NCI-H1105 treated with DMSO at 0.1 percent for 48 hours (cell line): ENCODE measurements around the gene ZMYM4.

Experiments used
- DNase-seq: peaks from one replicate; lab custom pipeline; 2025; lab: John Stamatoyannopoulos, UW

Gene ZMYM4

DNA sequence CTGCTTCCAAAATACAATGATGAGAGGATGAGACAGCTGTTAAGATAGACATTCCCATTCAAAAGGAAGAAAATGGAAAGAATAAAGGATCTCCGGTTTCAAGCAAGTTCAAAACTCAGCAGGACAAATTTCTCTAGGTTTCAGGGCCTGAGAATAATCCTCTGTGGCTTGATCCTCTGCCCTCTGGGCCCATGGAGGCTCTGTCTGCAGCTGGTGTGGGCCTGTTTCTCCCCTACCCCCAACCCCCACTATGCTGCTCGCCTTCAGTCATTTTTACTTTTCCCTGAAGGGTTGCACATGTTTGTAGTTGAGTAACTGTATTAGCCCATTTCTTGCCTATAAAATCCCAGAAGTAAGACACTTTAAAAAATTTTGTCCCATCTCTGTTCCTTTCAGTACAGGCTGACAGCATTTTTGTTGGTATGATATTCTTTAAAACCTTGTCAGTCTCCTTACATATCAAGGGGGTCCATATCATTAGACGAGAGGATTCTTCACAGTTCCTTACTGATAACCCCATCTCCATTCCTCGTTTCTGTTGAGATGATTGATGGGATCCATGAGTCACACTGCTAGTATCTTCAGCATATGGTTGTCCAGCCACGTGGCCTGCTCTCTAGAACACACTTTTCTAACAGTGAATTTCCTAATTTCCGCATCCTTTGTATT is 10.5 kb downstream of the ZMYM4 start:
- no peak for DNase-seq

DNA sequence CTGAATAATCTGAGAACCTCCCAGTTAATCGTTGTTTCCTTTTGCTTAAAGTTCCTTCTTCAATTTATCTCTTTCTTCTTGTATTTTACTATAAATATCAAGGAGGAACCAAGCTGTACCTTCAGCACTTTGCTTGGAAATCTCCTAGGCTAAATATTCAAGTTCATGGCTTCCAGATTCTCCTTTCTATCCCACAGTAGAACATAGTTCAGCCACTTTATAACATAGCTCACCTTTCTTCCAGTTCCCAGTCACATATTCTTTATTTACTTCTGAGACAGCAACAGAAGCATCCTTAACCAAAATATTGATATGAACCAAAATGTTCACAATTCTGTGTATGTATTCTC is 11.0 kb downstream of the ZMYM4 start:
- no peak for DNase-seq

DNA sequence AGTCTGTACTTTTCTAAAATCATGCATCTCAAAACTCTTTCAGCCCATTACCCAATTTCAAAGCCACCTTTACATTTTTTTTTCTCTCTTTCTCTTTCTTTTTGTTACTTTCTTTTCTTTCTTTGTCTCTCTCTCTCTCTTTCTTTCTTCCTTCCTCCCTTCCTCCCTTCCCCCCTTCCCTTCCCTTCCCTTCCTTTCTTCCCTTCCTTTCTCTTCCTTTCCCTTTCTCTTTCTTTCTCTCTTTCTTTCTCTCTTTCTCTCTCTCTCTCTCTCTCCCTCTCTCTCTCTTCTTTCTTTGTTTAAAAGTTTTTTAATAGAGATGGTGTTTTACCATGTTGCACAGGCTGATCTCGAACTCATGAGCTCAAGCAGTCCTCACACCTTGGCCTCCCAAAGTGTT is 11.5 kb downstream of the ZMYM4 start:
- DNase-seq, result no peak

DNA sequence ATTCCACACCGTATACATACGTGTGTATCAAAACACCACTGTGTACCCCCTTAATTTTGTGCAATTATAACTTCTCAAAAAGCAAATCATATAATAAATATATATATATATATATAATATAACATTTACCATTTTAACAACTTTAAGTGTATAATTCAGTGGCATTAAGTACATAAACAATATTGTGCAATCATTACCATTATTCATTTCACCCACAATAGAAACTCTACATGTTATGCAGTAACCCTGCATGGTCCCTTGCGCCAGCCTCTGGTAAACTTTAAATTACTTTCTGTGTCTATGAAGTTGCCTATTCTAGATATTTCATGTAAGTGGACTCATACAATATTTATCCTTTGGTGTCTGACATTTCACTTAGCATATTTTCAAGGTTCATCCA is 13.1 kb downstream of the ZMYM4 start:
- DNase-seq, result no peak

DNA sequence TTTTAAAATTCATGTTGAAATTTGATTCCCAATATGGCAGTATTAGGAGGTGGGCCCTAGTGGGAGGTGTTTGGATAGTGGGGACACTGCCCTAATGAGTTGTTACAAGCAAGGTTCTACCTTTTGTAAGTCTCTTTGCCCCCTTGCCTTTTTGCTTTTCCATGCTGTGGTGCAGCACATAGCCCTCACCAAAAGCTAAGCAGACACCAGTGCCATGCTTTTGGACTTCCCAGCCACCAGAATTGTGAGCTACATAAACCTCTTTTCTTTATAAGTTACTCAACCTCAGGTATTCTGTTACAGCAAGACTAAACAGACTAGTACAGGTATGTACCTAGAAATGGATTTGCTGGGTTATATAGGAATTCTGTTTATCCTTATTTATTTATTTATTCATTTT is 13.7 kb downstream of the ZMYM4 start:
- no peak for DNase-seq

DNA sequence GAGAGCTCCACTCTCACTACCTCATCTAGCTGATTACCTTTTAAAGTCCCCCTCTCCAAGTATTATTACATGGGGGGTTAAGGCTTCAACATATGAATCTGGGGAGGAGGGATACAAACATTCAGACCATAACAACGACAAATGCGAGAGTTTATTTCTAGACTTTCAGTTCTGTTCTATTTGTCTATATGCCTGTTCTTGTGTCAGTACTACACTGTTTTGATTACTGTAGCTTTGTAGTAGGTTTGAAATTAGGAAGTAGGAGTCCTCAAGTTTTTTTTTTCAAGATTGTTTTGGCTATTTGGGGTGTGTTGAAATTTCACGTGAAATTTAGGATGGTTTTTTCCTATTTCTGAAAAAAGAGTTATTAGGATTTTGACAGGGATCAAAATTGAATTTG is 16.3 kb downstream of the ZMYM4 start:
- no peak for DNase-seq

DNA sequence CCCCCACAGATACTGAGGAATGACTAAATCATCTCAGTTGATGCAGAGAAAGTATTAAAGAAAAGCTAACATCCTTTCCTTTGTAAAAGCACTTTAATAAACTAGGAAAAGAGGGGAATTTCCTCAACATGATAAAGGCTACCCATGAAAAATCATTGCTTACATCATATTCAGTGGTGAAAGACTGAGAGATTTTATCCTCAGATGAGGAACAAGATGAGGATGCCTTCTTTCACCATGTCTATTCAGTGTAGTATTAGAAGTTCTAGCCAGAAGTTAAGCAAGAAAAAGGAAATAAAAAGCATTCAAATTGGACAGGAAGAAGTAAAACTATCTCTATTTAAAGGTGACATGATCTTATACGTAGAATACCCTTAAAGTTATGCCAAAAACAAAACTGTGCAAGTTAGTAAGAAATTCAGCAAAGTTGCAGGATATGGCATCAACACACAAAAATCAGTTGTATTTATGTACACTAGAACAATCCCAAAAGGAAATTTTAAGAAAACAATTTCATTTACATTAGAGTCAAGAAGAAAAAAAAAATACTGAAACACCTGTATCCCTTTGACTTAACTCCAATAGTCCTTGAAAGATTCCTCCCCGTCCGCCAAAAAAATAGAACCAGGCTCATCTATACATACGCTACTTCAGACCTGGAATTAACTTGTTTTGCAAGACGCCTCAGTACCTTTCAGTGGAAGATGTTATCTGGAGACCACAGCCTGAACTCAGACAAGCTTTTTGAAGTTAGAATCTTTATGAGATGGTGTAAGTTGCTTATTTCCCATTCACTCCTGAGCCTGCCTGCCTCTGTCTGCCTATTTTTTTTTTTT is 17.5 kb downstream of the ZMYM4 start:
- no peak for DNase-seq

DNA sequence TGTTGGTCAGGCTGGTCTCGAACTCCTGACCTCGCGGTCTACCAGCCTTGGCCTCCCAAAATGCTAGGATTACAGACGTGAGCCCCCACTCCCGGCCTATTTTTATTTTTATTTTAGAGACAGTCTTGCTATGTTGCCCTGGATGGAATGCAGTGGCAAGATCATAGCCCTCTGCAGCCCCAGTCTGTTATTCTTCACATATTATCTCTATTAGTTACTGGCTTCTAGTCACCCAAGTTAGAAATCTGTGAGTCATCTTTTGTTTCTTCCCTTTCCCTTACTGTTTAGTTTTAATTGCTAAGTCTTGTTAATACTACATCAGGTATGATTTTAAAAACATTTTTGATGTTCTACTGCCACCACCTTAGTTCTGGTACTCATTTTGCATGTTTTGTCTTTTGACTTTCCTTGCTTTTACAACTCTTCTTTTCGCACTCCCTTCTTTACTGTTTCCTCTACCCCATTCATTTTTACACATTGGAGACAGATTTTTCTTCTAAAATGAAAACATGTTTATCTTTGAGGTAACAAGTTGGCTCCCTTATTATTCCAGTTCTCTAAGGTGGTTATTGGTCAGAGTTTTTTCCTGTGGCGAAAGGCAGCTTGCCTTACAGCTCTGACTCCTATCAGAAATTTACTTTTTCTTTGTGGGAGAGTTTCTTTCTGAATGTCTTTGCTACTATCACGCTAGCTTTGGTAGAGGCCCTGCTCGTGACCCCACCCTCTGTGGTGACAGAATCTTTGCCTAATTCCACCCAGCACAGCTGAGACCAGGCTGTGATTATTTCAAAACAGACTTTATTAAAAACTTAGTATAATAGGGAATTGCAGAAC is 19.5 kb downstream of the ZMYM4 start:
- DNase-seq, result no peak

DNA sequence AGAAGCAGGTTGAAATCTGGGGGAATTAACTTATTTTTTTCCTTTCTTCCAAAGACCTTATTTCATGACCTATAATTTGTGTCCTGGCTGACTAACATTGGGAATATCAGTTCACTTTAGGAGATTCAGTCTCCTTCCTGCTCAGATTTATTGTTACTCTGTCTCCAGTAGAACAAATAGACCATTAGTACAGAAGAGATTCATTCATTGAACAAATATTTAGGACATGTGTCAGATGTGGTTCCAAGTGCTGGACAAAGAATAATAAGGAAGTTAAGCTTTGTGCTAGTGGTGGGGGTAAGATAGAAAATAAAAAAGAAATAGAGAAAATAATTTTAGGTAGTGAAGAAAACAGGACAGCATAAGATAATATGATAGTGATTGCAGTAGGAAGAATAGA is 20.3 kb downstream of the ZMYM4 start:
- no peak for DNase-seq

DNA sequence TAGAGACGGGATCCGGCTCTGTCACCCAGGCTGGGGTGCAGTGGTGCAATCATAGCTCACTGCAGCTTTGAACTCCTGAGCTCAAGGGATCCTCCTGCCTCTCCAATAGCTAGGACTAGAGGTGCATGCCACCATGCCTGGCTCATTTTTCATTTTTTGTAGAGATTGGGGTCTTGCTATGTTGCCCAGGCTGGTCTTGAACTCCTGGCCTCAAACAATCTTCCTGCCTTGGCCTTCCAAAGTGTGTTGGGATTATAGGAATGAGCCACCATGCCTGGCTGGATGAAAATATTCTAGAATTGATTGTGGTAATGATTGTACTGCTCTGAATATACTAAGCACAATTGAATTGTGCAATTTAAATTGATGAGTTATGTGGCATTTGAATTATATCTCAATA is 21.9 kb downstream of the ZMYM4 start:
- DNase-seq, result no peak

DNA sequence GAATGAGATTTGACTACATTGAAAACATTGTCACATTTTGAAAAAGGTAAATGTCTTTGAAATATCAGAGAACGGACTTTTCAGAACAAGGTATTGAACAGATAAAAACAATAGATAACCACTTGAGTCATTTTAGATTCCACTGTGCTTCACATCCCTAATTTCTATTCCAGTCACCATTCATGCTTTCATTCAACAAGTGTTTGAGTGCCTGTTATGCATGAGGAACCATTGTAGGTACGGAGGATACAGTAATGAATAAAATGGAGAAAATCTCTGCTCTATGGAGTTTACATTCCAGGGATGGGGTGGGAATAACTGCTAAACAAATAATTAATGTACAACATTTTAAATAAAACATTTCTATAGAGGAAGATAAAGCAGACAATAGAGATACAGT is 26.3 kb downstream of the ZMYM4 start:
- DNase-seq, result no peak

DNA sequence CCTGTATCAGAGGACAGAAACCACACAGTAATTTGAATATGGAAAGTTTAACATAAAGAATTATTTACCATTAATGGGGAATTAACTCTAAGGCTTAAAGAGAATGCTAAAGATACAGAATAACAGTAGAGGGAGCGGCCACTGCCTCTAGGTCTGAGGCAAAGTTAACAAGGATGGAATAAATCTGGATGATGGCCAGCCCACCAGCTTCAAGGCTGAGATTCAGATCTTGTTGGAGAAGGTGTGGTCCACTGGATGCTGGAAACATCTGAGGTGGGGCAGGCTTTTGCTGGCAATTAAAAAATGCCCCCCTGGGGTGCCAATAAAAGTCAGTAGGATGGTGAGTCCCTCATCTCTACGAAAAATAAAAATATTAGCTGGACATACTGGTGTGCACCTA is 29.4 kb downstream of the ZMYM4 start:
- DNase-seq, result no peak

DNA sequence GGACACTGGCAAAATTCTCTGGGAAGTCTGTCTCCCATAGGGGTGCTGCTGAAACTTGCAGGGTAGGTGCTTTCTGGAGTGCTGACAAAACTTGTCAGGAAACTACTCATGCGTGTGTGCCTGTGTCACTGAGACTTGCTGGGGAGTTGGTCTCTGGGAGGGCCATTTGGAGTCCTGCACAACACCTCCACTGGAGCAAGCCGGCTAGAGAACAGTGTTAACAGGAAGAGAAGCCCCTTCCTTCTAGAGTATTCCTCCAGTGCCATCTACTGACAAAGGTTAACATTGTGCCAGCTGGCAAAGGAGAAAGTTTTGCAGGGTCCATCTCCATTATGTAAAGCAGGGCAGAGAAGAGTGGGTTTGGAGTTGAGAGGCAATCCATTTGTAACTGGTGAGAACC is 30.0 kb downstream of the ZMYM4 start:
- DNase-seq, result peak; percentile 27

DNA sequence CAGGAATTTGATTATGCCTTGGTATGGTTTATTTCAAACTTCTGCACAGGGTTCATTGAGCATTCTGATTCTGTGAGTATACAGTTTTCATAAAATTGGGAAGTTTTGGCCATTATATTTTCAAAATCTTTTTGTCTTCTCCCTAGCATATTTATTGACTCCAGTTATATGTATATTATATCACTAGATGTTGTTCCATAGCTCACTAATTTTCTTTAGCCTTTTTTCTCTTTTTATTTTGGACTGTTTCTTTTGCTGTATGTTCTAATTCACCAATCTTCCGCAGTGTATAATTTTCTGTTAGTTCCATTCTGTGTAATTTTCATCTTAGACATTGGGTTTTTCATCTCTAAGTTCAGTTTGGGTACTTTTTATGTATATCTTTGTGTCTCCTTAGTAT is 31.9 kb downstream of the ZMYM4 start:
- no peak for DNase-seq

DNA sequence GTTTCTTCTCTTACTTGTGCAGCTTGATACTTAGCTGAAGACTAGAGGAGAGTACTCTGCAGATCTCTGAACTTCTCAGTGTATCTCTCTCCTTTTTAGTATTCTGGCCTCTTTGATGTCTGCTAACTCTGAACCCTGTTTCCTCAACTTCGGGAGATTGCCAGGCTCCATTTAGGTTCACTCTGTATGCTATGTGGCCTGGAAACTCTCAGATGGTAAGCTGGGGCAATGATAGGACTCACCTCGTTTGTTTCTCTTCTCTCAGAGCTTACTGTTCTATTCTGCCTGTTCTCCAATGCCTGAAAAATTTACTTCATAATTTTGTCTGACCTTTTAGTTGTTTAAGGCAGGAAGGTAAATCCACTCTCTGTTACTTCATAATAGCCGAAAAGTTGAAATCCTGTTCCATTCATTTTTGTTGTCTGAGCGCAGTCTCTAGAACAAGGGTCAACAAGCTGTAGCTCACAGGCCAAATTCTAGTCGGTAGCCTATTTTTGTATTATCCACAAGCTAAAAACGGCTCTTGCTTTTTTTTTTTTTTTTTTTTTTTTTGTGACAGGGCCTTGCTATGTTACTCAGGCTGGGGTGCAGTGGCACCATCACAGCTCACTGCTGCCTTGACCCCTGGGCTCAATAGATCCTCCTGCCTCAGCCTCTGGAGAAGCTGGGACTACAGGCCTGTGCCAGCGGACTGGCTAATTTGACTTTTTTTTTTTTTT is 33.3 kb downstream of the ZMYM4 start:
- no peak for DNase-seq

DNA sequence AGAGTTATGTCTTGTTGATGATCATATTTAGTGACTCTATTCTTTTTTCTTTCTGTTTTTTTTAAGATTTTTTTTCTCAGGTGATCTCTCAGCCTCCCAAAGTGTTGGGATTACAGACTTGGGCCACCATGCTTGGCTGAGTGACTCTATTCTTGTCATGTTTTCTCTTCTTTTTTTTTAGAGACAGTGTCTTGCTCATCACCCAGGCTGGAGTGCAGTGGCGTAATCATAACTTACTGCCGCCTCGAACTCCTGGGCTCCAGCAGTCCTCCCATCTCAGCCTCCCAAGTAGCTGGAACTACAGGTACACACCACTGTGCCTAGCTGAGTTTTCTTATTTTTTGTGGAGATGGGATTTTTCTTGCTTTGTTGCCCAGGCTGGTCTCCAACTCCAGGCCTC is 36.9 kb downstream of the ZMYM4 start:
- DNase-seq, result no peak

DNA sequence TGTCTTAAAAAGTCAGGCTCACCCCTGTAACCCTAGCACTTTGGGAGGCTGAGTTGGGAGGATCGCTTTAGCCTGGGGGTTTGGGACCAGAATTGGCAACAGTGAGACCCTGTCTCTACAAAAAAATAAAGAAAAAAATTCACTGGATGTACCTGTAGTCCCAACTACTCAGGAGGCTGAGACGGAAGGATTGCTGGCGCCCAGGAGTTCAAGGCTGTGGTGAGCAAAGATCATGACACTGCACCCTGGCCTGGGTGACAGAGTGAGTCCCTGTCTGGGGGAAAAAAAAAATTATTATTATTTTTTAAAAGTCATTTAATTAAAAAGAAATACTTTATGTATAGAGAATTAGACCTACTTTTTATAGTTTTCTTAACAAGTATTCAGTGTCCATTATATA is 47.1 kb downstream of the ZMYM4 start:
- DNase-seq, result no peak

DNA sequence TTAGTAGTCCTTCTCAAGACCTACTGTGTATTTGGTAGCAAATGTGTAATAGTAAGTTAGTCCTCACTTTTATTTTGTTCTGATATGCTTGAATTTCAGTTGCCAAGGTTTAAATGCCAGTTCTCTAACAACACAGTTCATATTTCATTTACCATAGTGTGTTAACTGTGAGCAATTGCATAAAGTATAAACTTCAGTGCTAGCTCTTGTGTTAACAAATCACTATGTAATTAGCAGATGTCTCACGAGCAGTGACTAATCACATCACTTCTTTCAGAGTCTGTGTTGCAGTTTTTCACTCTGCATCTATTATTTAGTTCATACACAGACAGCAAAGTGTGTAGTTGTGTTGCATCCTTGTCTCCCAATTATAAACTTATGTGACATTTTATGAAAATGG is 47.8 kb downstream of the ZMYM4 start:
- DNase-seq, result no peak

DNA sequence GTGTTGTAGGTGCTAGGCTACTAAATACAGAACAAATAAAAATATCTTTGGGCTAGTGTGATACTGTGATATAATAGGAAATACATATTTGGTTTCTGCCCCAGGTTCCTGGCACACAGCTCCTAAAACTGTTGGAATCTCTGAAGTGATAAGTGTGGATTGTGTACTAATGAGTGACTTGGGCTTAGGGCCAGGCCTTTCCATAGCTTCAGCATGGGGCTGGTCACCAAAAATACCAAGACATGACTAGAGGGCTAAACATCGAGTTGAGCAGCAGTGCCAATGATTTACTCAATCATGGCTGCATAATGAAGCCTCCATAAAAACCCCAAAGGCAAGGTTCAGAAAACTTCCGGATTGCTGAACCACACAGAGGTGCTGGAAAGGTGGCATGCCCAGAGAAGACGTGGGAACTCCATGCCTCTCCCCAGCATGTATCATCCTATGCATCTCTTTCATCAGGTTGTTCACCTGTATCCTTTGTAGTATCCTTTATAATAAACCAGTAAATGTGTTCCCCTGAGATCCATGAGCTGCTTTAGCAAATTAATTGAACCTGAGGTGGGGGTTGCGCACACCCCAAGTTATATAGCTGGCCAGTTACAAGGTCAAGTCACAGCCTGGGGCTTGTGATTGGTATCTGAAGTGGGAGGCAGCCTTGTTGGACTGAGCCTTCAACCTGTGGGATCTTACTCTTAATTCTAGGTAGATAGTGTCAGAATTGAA is 51.6 kb downstream of the ZMYM4 start:
- no peak for DNase-seq

DNA sequence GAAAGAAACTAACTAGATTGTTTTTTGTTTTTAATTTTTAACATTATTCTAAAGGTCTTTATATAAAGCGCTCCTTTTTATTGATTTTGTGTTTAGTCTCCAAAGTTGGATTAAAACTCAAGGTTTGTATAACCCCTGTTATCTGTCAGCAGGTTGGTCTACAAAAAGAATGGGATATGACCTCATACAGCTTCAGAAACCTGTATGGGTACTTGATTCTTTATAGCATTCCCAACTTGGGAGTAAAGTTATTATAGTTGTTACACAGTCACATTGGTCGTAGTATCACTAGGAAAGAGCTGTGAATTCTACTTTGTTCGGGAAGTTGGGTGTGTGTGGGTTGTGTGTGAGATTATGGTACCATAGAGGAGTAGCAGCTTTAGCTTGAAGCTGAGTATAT is 52.4 kb downstream of the ZMYM4 start:
- DNase-seq, result no peak

DNA sequence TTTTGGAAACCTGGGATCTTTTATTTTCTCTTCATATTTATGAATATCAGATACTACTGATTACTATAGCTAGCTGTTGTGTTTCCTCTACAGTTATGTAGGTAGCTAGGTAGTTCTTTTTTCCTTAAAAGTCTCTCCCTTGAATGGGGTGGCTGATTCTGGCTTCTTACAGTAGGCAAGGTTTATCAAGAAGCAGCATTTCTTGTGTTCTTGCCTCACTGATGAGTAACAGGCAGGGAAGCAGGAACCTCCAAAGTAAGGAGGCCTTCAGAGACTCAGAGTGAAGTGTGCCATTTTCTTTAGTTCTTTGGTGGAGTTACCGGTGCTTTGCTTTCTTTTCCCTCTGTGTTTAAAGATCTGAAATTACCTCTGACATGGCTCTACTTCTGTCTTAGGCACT is 56.0 kb downstream of the ZMYM4 start:
- DNase-seq, result no peak
